ACC112 (cell line): ENCODE results near the gene ADGRG1.

Source experiments
- H2AFZ ChIP-seq: fragments of 200-600 bp; sonication (generic); one replicate; pipeline ENCODE4 v1.6.0; 2017; ENCODE audit warnings: antibody characterized with exemption, low read length; ENCODE audit not compliant: unreplicated experiment
- H3K27ac ChIP-seq: fragments of 200-600 bp; sonication (generic); 2 replicates; pipeline ENCODE4 v1.5.1; 2014; ENCODE audit warnings: low read depth, mild to moderate bottlenecking, antibody characterized with exemption, low read length, moderate library complexity
- H3K27me3 ChIP-seq: fragments of 200-600 bp; sonication (generic); 2 replicates; pipeline ENCODE4 v1.6.1; 2014; ENCODE audit warnings: mild to moderate bottlenecking, antibody characterized with exemption, low read length, moderate library complexity, mixed read lengths; ENCODE audit not compliant: insufficient read depth
- H3K36me3 ChIP-seq: fragments of 200-600 bp; sonication (generic); 2 replicates; pipeline ENCODE4 v1.6.1; 2016; ENCODE audit warnings: mild to moderate bottlenecking, antibody characterized with exemption, low read length, moderate library complexity, mixed read lengths; ENCODE audit not compliant: insufficient read depth
- H3K4me1 ChIP-seq: fragments of 200-600 bp; sonication (generic); one replicate; pipeline ENCODE4 v1.6.1; 2016; ENCODE audit warnings: low read length, mixed read lengths; ENCODE audit not compliant: insufficient read depth, unreplicated experiment, control insufficient read depth
- H3K4me3 ChIP-seq: fragments of 200-600 bp; sonication (generic); 2 replicates; pipeline ENCODE4 v1.5.1; 2014; ENCODE audit warnings: mild to moderate bottlenecking, low read depth, low read length
- H3K79me2 ChIP-seq: fragments of 200-600 bp; sonication (generic); one replicate; pipeline ENCODE4 v1.6.0; 2016; ENCODE audit warnings: low read length; ENCODE audit not compliant: control insufficient read depth, unreplicated experiment, insufficient read depth

Gene ADGRG1

DNA sequence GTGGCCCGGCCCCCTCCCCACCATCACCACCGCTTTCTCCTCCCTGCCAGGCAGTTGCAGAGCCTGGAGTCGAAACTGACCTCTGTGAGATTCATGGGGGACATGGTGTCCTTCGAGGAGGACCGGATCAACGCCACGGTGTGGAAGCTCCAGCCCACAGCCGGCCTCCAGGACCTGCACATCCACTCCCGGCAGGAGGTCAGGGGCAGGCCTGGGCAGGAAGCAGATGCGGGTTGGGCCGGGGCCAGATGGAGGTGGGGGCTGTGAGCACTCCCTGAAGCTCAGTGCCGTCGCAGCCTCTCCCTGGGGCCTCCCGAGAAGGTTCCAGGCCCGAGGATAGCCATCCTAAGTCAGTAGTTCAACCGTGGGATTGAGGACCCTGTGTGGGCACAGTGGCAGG, 25.5 kb downstream of the ADGRG1 start:
- no peaks in the 10 kb centered on the region for H3K79me2 ChIP-seq
- no peaks in the 10 kb centered on the region for H3K27me3 ChIP-seq
- no peaks in the 10 kb centered on the region for H3K4me1 ChIP-seq
- H3K4me3 ChIP-seq: no peak overlapping the region
- no peak overlapping the region for H2AFZ ChIP-seq
- no peaks in the 10 kb centered on the region for H3K36me3 ChIP-seq
- H3K27ac ChIP-seq: no peak overlapping the region

DNA sequence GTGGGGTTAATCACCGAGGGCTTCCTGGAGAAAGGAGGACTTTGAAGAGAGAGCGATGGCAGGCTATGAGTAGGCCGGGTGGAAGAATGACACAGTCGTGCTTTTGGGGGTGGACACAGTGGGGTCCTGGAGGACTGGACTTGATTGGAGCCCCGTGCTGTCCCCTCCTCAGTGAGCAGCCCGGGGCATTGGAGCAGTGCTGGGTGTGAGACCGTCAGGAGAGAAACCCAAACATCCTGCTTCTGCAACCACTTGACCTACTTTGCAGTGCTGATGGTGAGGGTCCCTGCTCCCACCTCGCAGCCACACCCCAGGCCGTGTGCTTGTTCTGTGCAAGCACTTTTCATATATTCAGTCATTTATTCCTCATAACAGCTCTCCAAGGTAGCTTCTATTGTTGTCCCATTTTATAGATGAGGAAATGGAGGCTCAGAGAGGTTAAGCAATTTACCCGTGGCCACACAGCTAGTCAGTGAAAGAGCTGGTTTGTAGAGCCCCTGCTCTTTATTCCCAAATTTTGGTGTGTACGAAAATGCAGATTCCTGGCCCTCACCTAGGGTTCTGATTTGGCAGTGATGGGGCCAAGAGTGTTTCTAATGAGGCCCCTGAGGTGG, 28.0 kb downstream of the ADGRG1 start:
- no peaks in the 10 kb centered on the region for H3K27me3 ChIP-seq
- H3K36me3 ChIP-seq: no peaks in the 10 kb centered on the region
- H2AFZ ChIP-seq: no peak overlapping the region
- no peaks in the 10 kb centered on the region for H3K79me2 ChIP-seq
- H3K27ac ChIP-seq: no peak overlapping the region
- no peaks in the 10 kb centered on the region for H3K4me1 ChIP-seq
- no peak overlapping the region for H3K4me3 ChIP-seq

DNA sequence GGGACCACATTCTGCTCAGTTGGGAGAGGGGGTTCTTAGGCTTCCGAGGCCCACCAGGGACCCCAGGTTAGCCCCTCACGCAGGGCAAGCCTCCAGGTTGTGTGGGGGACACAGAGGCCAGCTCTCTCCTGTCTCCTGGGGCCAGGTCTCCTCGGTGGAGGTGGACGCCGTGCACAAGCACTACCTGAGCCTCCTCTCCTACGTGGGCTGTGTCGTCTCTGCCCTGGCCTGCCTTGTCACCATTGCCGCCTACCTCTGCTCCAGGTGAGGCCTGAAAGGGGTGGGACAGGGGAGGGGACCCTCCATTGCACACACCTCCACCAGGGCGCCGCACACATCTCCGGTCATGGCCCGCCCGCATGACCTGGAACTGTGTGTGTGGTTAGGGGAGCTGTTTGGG, 28.8 kb downstream of the ADGRG1 start:
- Histone ChIP-seq H3K4me1 (no peaks in the 10 kb centered on the region), H3K27ac (no peak overlapping the region), H3K27me3 (no peaks in the 10 kb centered on the region), H2AFZ (no peak overlapping the region), H3K4me3 (no peak overlapping the region), H3K79me2 (no peaks in the 10 kb centered on the region), H3K36me3 (no peaks in the 10 kb centered on the region)

DNA sequence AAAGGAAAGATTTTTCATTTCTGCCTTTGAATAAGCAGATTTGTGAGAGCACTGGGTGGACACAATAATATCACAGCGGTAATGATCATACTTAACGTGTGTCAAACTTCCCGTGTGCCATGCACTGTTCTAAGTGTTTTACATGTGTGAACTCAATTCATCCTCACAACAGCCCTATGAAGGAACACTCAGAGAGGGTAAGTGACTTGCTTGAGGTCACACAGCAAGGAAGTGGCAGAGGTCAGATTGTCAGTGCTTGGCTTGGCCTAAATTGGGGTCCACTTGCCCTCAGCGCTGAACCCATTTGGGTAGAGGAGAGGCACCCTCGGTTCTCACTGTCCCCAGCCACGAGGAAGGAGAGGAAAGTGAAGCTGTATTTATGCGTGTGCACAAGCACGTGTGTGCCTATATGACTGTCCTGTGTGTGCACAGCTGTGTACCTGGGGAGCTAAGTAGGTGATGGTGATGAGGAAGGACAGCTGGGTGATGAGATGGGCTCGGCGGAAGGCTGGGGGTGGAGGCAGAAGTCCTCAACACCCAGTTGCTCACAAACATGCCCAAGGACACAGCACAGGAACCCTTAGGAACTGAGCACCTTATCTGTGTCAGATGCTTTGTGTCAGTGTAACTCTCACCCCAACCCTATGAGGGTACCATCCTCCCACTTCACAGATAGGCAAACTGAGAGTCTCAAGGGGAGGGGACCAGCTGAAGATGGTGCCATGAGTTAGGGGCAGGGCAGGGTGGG, 29.9 kb downstream of the ADGRG1 start:
- H3K4me3 ChIP-seq: no peak overlapping the region
- H3K27ac ChIP-seq: no peak overlapping the region
- no peaks in the 10 kb centered on the region for H3K79me2 ChIP-seq
- H2AFZ ChIP-seq: no peak overlapping the region
- no peaks in the 10 kb centered on the region for H3K27me3 ChIP-seq
- H3K4me1 ChIP-seq: no peaks in the 10 kb centered on the region
- H3K36me3 ChIP-seq: no peaks in the 10 kb centered on the region

DNA sequence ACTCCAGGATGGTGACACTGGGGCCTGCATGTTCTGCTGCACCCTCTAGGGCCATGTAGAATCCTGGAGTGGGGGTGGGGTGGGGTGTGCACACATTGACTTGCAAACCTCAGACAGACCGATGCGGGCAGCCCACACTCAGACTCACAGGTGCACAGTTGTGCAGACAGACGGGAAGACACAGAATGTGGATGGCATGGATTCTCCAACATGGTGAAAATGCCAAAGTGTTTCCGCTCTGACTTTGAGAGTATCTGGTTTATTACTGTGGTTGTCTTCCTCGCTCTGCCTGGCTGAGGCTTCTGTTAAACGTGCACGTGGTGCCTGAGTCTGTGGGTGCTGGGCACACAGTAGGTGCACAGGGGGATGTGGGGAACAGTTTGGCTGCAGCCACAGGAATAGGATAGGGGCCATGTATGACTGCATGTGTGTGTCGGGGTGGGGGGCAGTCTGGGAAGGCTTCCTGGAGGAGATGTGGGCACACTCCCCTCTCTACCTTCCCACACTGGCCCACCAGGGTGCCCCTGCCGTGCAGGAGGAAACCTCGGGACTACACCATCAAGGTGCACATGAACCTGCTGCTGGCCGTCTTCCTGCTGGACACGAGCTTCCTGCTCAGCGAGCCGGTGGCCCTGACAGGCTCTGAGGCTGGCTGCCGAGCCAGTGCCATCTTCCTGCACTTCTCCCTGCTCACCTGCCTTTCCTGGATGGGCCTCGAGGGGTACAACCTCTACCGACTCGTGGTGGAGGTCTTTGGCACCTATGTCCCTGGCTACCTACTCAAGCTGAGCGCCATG, 30.6 kb downstream of the ADGRG1 start:
- H3K4me1 ChIP-seq: no peaks in the 10 kb centered on the region
- H3K27ac ChIP-seq: no peak overlapping the region
- no peaks in the 10 kb centered on the region for H3K79me2 ChIP-seq
- H2AFZ ChIP-seq: no peak overlapping the region
- H3K4me3 ChIP-seq: no peak overlapping the region
- H3K36me3 ChIP-seq: no peaks in the 10 kb centered on the region
- H3K27me3 ChIP-seq: no peaks in the 10 kb centered on the region

DNA sequence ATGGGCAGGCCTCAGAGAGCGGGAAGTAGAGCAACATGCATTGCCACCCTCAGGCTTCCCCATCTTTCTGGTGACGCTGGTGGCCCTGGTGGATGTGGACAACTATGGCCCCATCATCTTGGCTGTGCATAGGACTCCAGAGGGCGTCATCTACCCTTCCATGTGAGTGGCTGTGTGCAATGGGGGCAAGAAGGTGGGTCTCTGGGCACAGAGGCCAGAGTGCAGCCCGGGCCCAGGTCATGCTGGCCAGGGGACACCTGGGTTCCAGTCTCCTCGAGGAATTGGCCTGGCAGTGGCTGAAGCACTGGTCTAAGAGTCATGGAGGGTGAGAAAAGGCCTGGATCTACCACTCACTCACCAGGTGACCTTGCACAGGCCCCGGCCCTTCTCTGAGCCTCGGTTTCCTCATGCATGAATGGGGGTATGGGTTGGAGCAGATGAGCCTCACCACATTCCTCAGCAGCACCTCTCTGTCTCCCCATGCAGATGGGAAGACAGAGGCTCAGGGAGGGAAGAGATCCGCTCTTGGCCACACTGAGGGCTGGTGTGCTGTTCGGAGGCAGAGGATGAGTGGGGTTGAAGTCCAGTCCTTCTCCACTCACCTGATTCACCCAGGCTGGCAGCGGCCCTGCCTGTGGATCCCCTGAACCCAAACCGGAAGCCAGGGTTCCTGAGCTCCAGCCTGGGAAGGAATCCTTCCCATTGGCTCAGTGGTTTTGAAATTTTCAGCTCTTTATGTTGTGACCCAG, 32.5 kb downstream of the ADGRG1 start:
- Histone ChIP-seq H3K4me3 (no peak overlapping the region), H3K27me3 (no peaks in the 10 kb centered on the region), H3K36me3 (no peaks in the 10 kb centered on the region), H3K27ac (no peak overlapping the region), H3K4me1 (no peaks in the 10 kb centered on the region), H3K79me2 (no peaks in the 10 kb centered on the region), H2AFZ (no peak overlapping the region)

DNA sequence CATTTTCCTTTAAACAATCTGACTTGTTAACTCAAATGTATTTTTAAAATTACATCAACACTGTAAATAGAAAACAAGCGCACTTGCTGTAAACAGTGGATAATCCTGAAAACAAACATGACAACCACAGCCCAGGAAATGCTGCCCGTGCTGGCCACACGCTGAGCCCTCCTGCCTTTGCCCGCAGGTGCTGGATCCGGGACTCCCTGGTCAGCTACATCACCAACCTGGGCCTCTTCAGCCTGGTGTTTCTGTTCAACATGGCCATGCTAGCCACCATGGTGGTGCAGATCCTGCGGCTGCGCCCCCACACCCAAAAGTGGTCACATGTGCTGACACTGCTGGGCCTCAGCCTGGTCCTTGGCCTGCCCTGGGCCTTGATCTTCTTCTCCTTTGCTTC, 33.1 kb downstream of the ADGRG1 start:
- Histone ChIP-seq H3K4me1 (no peaks in the 10 kb centered on the region), H2AFZ (no peak overlapping the region), H3K4me3 (no peak overlapping the region), H3K27me3 (no peaks in the 10 kb centered on the region), H3K36me3 (no peaks in the 10 kb centered on the region), H3K79me2 (no peaks in the 10 kb centered on the region), H3K27ac (no peak overlapping the region)

DNA sequence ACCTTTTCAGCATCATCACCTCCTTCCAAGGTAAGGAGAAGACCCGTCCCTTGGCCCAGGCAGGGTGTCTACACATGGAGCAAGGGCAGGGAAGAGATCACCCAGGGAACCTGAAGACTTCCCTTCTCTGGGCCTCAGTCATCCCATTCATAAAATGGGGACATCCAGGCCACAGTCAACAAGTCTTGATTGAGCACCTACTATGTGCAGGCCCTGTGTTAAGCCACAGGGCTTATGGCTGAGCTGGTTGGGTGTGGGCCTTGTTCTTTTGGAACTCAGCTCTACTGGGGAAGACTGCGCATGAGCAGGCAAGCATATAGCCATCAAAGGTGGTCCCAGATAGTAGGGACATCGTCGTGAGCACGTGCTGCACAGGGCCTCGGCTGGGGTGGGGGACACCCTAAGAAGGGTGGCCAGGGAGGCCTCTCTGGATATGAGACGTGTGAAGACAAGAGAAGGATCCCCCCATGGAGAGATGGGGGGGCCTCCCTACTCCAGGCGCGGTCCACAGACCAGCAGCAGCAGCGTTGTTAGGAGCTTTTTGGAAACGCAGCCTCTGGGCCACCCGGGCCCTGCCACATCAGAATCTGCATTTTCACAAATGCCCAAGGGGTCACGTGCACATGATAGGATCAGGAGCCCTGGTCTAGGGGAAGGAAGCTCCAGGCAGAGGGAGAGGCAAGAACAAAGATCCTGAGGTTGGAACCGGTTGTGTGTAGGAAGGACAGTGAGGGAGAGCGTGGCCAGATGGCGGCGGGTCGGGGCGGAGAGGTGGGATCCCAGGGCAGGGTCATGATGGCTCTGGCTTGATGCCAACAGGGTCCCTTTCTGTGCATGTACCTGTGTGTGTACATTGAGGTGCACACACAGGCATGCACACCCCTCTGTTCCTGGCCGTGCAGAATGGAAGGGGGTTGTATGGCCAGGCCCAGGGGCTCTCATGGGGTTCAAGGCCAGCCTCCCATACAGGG, 33.8 kb downstream of the ADGRG1 start:
- Histone ChIP-seq H3K4me3 (no peak overlapping the region), H3K36me3 (no peaks in the 10 kb centered on the region), H2AFZ (no peak overlapping the region), H3K27me3 (no peaks in the 10 kb centered on the region), H3K79me2 (no peaks in the 10 kb centered on the region), H3K27ac (no peak overlapping the region), H3K4me1 (no peaks in the 10 kb centered on the region)

DNA sequence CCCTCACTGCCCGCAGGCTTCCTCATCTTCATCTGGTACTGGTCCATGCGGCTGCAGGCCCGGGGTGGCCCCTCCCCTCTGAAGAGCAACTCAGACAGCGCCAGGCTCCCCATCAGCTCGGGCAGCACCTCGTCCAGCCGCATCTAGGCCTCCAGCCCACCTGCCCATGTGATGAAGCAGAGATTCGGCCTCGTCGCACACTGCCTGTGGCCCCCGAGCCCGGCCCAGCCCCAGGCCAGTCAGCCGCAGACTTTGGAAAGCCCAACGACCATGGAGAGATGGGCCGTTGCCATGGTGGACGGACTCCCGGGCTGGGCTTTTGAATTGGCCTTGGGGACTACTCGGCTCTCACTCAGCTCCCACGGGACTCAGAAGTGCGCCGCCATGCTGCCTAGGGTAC, 35.0 kb downstream of the ADGRG1 start:
- H3K4me3 ChIP-seq: no peak overlapping the region
- no peaks in the 10 kb centered on the region for H3K4me1 ChIP-seq
- H2AFZ ChIP-seq: no peak overlapping the region
- no peaks in the 10 kb centered on the region for H3K79me2 ChIP-seq
- no peaks in the 10 kb centered on the region for H3K36me3 ChIP-seq
- no peak overlapping the region for H3K27ac ChIP-seq
- H3K27me3 ChIP-seq: no peaks in the 10 kb centered on the region
